GM12878 (cell line): Measurements from ENCODE around the gene CGA. TPM values are rescaled to one million over a fixed set of nuclear protein-coding genes. Genes with fewer than 3 reads are reported as not detected.

Experiments used
- ATAC-seq: fragments of 200-7000 bp; cut with Tn5 transposase; 3 replicates; pipeline ENCODE4 v1.9.1; 2020; ENCODE audit warnings: mild to moderate bottlenecking, moderate library complexity
- BruUV-seq: library from RNA; stranded (reverse); fragments of 400-500 nt; replicated peaks from 2 replicates; lab custom pipeline; 2021; lab: Mats Ljungman, UMichigan
- CTCF ChIA-PET: fragments of 300-600 bp; sonication (Branson Sonifier 250); formaldehyde crosslinking; extraction: SDS; loops from one replicate; lab custom pipeline; 2021; ENCODE audit warnings: inconsistent platforms; lab: Yijun Ruan, JAX
- POLR2A ChIA-PET: fragments of 350-600 bp; formaldehyde crosslinking; extraction: SDS; loops from one replicate; lab custom pipeline; 2021; ENCODE audit warnings: inconsistent platforms; lab: Charles Lee
- RAD21 ChIA-PET: fragments of 300-600 bp; sonication (Branson Sonifier 250); formaldehyde crosslinking; loops from one replicate; lab custom pipeline; 2023; ENCODE audit warnings: antibody characterized with exemption; ENCODE audit not compliant: unreplicated experiment; lab: Charles Lee
- SMC1A ChIA-PET: fragments of 300-600 bp; sonication (Branson Sonifier 250); formaldehyde crosslinking; loops from one replicate; lab custom pipeline; 2023; ENCODE audit not compliant: unreplicated experiment, uncharacterized antibody; lab: Charles Lee
- DNase-seq: peaks from one replicate; pipeline ENCODE4 v3.0.0-alpha.2; 2011; ENCODE audit warnings: low read depth, low spot score
- FAIRE-seq: peaks from 3 replicates; lab custom pipeline; 2011; peaks lifted over from hg19 to GRCh38; lab: Jason Lieb, UNC
- H2AFZ ChIP-seq: 2 replicates; pipeline ENCODE4 v1.6.0; 2011; ENCODE audit warnings: low read depth, low read length, control low read depth; ENCODE audit not compliant: control insufficient read depth
- H3K27ac ChIP-seq: 2 replicates; pipeline ENCODE4 v1.5.1; 2011; ENCODE audit warnings: control low read depth; ENCODE audit not compliant: control insufficient read depth, insufficient read depth
- H3K27me3 ChIP-seq, 2 experiments: replicated peaks in 1 of 2; 2 replicates each; pipeline versions ENCODE4 v1.6.0 to v1.6.1; 2011; ENCODE audit warnings: low read length in 1 of 2; ENCODE audit not compliant: control insufficient read depth in 2 of 2, insufficient read depth in 2 of 2
- H3K36me3 ChIP-seq, 2 experiments: 2 replicates each; pipeline ENCODE4 v1.5.1; 2011; ENCODE audit warnings: low read length in 1 of 2; ENCODE audit not compliant: control insufficient read depth in 2 of 2, insufficient read depth in 2 of 2
- H3K4me1 ChIP-seq: 2 replicates; pipeline ENCODE4 v1.6.1; 2011; ENCODE audit warnings: mild to moderate bottlenecking, low read length, moderate library complexity, mixed read lengths; ENCODE audit not compliant: control insufficient read depth, insufficient read depth
- H3K4me2 ChIP-seq: 2 replicates; pipeline ENCODE4 v1.6.0; 2011; ENCODE audit warnings: control low read depth; ENCODE audit not compliant: control insufficient read depth, insufficient read depth
- H3K4me3 ChIP-seq: fragments of 200-600 bp; sonication (generic); 2 replicates; pipeline ENCODE4 v1.5.1; 2016
- H3K79me2 ChIP-seq: 2 replicates; pipeline ENCODE4 v1.6.0; 2011; ENCODE audit warnings: low read length; ENCODE audit not compliant: control insufficient read depth, insufficient read depth
- H3K9ac ChIP-seq: 2 replicates; pipeline ENCODE4 v1.8.0; 2011; ENCODE audit warnings: low read length, control low read depth, mixed read lengths; ENCODE audit not compliant: control insufficient read depth, insufficient read depth
- H3K9me3 ChIP-seq: replicated peaks from 3 replicates; pipeline ENCODE4 v1.5.1; 2011; ENCODE audit warnings: mild to moderate bottlenecking, low read length; ENCODE audit not compliant: control insufficient read depth, insufficient read depth
- H4K20me1 ChIP-seq: 2 replicates; pipeline ENCODE4 v1.6.0; 2011; ENCODE audit not compliant: control insufficient read depth, insufficient read depth
- EED ChIP-seq: sonication (generic); IDR thresholded peaks from 2 replicates; pipeline ENCODE4 v1.6.1; 2016; ENCODE audit warnings: antibody characterized with exemption, low read depth
- GATAD2B ChIP-seq: fragments of 450-650 bp; conservative IDR thresholded peaks from 2 replicates; pipeline ENCODE4 v1.6.1; 2017; ENCODE audit warnings: low read depth, mild to moderate bottlenecking, moderate library complexity
- KAT2A ChIP-seq: conservative IDR thresholded peaks from 2 replicates; pipeline ENCODE4 v1.6.1; 2011; ENCODE audit warnings: low read depth, low read length; ENCODE audit not compliant: control insufficient read depth
- MTA3 ChIP-seq: IDR thresholded peaks from 2 replicates; pipeline ENCODE4 v1.6.1; 2012; ENCODE audit warnings: low read length, inconsistent platforms, borderline replicate concordance
- MXI1 ChIP-seq: fragments of 150-350 bp; IDR thresholded peaks from 2 replicates; pipeline ENCODE4 v1.6.1; 2011; ENCODE audit warnings: low read depth, mild to moderate bottlenecking, inconsistent platforms, low read length, improper control_type of control experiment
- POU2F2 ChIP-seq: IDR thresholded peaks from 3 replicates; pipeline ENCODE4 v1.6.1; 2011; ENCODE audit warnings: low read depth, mild to moderate bottlenecking, low read length, borderline replicate concordance
- WGBS: methylation state at CpG from one replicate; pipeline ENCODE4 v1.1.6; 2016; ENCODE audit warnings: low lambda C conversion rate; ENCODE audit not compliant: insufficient replicate concordance, insufficient coverage; ENCODE audit errors: missing lambda C conversion rate; 5-methylcytosine and 5-hydroxymethylcytosine counted together
- in situ Hi-C: fragments of 300-500 bp; cut with MboI; formaldehyde crosslinking; loops from 9 replicates; pipeline ENCODE4 v1.14.3; 2018; ENCODE audit warnings: mixed read lengths
- intact Hi-C: fragments of 100-400 bp; cut with micrococcal nuclease; formaldehyde crosslinking; loops from one replicate; pipeline ENCODE4 v1.14.2; 2022; ENCODE audit not compliant: unreplicated experiment
- polyA plus RNA-seq, 11 experiments: library from polyadenylated mRNA; depleted of rRNA in 4 of 11; unstranded in 6 of 11; stranded (reverse) in 5 of 11; fragments of >200 nt; fragmentation: Nextera tagmentation in 4 of 11; fragmentation: Illumina TruSeq in 1 of 11; extraction: Ambion mirVana in 4 of 11; extraction: Trizol in 1 of 11; gene quantifications; 1 replicate in 1 of 11; 2 replicates in 10 of 11; pipeline versions ENCODE4 v1.2.1 to v1.2.3, GENCODE V29; 2011 to 2016; ENCODE audit warnings: inconsistent platforms in 2 of 11, missing spikeins in 2 of 11, low read depth in 1 of 11
- total RNA-seq, 4 experiments: library from RNA; depleted of rRNA in 3 of 4; stranded (reverse); fragments of >200 nt in 3 of 4; fragmentation: Illumina TruSeq in 1 of 4; extraction: Trizol in 1 of 4; gene quantifications; 2 replicates each; pipeline versions ENCODE4 v1.2.1 to v1.2.3, GENCODE V29; 2013 to 2021
- TF ChIP-seq, protein P1 (sequence below): fragments of 450-650 bp; IDR thresholded peaks from 2 replicates; pipeline ENCODE4 v1.6.1; 2017; ENCODE audit warnings: mild to moderate bottlenecking, moderate library complexity
- TF ChIP-seq, protein P2 (sequence below): IDR thresholded peaks from 2 replicates; pipeline ENCODE4 v1.6.1; 2012; ENCODE audit warnings: low read depth, low read length, improper control_type of control experiment

Gene CGA
- total and polyA plus RNA-seq, 10 of the 15 experiments (the other 5 are each of a cell fraction or from before 2014, with no cell fraction given), result 0.10 to 0.27 (median 0.12) TPM; not detected in 6

DNA sequence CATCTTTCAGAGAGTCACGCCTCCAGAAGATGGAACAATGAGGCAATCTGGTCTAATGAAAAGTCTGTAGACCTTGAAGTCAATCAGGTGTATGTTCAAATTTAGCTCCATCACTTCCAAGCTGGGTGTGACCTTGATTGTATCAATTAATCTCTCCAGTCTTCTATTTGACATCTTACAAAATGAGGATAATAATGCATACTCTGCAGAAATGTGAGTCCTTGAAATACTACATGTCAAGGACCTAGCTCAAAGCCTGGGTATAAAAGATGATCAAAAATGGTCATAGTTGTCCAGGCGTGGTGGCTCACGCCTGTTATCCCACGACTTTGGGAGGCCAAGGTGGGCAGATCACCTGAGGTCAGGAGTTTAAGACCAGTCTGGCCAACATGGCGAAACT, 29.8 kb downstream of the CGA start:
- H3K4me2 ChIP-seq, result no peak overlapping the region
- DNase-seq (no peak), ATAC-seq (no peak), FAIRE-seq (no peak)
- POLR2A ChIA-PET, result no interaction called here
- peaks cover 4% of the 10 kb centered on the region for H3K4me1 ChIP-seq
- TF ChIP-seq MXI1 (no peak), KAT2A (no peak), GATAD2B (no peak), EED (no peak), POU2F2 (no peak), MTA3 (no peak)
- TF ChIP-seq, protein P1, sequence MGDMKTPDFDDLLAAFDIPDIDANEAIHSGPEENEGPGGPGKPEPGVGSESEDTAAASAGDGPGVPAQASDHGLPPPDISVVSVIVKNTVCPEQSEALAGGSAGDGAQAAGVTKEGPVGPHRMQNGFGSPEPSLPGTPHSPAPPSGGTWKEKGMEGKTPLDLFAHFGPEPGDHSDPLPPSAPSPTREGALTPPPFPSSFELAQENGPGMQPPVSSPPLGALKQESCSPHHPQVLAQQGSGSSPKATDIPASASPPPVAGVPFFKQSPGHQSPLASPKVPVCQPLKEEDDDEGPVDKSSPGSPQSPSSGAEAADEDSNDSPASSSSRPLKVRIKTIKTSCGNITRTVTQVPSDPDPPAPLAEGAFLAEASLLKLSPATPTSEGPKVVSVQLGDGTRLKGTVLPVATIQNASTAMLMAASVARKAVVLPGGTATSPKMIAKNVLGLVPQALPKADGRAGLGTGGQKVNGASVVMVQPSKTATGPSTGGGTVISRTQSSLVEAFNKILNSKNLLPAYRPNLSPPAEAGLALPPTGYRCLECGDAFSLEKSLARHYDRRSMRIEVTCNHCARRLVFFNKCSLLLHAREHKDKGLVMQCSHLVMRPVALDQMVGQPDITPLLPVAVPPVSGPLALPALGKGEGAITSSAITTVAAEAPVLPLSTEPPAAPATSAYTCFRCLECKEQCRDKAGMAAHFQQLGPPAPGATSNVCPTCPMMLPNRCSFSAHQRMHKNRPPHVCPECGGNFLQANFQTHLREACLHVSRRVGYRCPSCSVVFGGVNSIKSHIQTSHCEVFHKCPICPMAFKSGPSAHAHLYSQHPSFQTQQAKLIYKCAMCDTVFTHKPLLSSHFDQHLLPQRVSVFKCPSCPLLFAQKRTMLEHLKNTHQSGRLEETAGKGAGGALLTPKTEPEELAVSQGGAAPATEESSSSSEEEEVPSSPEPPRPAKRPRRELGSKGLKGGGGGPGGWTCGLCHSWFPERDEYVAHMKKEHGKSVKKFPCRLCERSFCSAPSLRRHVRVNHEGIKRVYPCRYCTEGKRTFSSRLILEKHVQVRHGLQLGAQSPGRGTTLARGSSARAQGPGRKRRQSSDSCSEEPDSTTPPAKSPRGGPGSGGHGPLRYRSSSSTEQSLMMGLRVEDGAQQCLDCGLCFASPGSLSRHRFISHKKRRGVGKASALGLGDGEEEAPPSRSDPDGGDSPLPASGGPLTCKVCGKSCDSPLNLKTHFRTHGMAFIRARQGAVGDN, result no peak
- TF ChIP-seq, protein P2, sequence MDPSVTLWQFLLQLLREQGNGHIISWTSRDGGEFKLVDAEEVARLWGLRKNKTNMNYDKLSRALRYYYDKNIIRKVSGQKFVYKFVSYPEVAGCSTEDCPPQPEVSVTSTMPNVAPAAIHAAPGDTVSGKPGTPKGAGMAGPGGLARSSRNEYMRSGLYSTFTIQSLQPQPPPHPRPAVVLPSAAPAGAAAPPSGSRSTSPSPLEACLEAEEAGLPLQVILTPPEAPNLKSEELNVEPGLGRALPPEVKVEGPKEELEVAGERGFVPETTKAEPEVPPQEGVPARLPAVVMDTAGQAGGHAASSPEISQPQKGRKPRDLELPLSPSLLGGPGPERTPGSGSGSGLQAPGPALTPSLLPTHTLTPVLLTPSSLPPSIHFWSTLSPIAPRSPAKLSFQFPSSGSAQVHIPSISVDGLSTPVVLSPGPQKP, result no peak
- H3K79me2 ChIP-seq, result no peaks in the 10 kb centered on the region
- no peak overlapping the region for H3K9ac ChIP-seq
- WGBS, result 28% methylated on average over 5 of the region's 5 CpGs
- in situ Hi-C loops (no loop called here), intact Hi-C loops (loop anchor here (5.0 to 10.0 kb wide), 3 partner anchors 72 to 327 kb away; no protein-coding TSS in a partner anchor)
- no peaks in the 10 kb centered on the region for H3K27me3 ChIP-seq
- H4K20me1 ChIP-seq, result no peaks in the 10 kb centered on the region
- no peak overlapping the region for H3K27ac ChIP-seq
- SMC1A ChIA-PET, result interaction anchor here (1.0 to 4.6 kb wide), 4 partner anchors 8 to 16 kb away, joined by 3 to 38 read pairs (median 3); no protein-coding TSS in a partner anchor
- no TSS peak for BruUV-seq
- no peaks in the 10 kb centered on the region for H3K36me3 ChIP-seq
- H2AFZ ChIP-seq, result no peak overlapping the region
- CTCF ChIA-PET, result interaction anchor here (0.9 to 6.1 kb wide), 7 partner anchors 15 to 1804 kb away, joined by 3 to 76 read pairs (median 13); no protein-coding TSS in a partner anchor
- no peak overlapping the region for H3K4me3 ChIP-seq
- no peaks in the 10 kb centered on the region for H3K9me3 ChIP-seq
- RAD21 ChIA-PET, result no interaction called here
